ENCODE data around the gene LEP. TPM values are rescaled to one million over a fixed set of nuclear protein-coding genes. Genes with fewer than 3 reads are reported as not detected.

LEP gene
- total RNA-seq, 3 donors from 2014 or later (not counting 1 experiment from before 2014, with no cell fraction given): not detected

DNA sequence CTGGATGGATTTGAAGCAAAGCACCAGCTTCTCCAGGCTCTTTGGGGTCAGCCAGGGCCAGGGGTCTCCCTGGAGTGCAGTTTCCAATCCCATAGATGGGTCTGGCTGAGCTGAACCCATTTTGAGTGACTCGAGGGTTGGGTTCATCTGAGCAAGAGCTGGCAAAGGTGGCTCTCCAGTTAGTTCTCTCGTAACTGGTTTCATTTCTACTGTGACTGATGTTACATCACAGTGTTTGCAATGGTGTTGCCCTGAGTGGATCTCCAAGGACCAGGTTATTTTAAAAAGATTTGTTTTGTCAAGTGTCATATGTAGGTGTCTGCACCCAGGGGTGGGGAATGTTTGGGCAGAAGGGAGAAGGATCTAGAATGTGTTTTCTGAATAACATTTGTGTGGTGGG, 14.2 kb downstream of the LEP start:
- peaks cover 0 to 6% of the 10 kb centered on the region in 2 donors for H3K27me3 Mint-ChIP-seq (ENCODE audit: low read depth in 2 of 2)
- no peaks in the 10 kb centered on the region for H3K9me3 ChIP-seq (ENCODE audit: control insufficient read depth, insufficient read depth, low read length)
- no peaks in the 10 kb centered on the region for H3K9me3 Mint-ChIP-seq
- no peaks in the 10 kb centered on the region for H3K4me1 ChIP-seq (ENCODE audit: control insufficient read depth, insufficient read depth, low read length)
- DNase-seq (no peak), ATAC-seq (no peak)
- H3K27ac Mint-ChIP-seq: no peak overlapping the region
- no peaks in the 10 kb centered on the region for H3K36me3 Mint-ChIP-seq
- WGBS (ENCODE audit: insufficient coverage): 70% methylated on average over 2 of the region's 2 CpGs
- no peaks in the 10 kb centered on the region for H3K27me3 ChIP-seq (ENCODE audit: control insufficient read depth, insufficient read depth, low read length)
- no peak overlapping the region for H3K4me3 Mint-ChIP-seq
- H3K27ac ChIP-seq (ENCODE audit: low read length): no peak overlapping the region
- TF ChIP-seq, protein P1, sequence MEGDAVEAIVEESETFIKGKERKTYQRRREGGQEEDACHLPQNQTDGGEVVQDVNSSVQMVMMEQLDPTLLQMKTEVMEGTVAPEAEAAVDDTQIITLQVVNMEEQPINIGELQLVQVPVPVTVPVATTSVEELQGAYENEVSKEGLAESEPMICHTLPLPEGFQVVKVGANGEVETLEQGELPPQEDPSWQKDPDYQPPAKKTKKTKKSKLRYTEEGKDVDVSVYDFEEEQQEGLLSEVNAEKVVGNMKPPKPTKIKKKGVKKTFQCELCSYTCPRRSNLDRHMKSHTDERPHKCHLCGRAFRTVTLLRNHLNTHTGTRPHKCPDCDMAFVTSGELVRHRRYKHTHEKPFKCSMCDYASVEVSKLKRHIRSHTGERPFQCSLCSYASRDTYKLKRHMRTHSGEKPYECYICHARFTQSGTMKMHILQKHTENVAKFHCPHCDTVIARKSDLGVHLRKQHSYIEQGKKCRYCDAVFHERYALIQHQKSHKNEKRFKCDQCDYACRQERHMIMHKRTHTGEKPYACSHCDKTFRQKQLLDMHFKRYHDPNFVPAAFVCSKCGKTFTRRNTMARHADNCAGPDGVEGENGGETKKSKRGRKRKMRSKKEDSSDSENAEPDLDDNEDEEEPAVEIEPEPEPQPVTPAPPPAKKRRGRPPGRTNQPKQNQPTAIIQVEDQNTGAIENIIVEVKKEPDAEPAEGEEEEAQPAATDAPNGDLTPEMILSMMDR (IDR thresholded peaks at IDR 0.05): no peak
- H3K36me3 ChIP-seq (ENCODE audit: control insufficient read depth, insufficient read depth, low read length): no peaks in the 10 kb centered on the region
- H3K4me1 Mint-ChIP-seq: peaks cover 6 to 11% of the 10 kb centered on the region in 2 donors
- no peak overlapping the region for H3K4me3 ChIP-seq (ENCODE audit: low read length)
- intact Hi-C loops (cut with micrococcal nuclease): no loop called here

DNA sequence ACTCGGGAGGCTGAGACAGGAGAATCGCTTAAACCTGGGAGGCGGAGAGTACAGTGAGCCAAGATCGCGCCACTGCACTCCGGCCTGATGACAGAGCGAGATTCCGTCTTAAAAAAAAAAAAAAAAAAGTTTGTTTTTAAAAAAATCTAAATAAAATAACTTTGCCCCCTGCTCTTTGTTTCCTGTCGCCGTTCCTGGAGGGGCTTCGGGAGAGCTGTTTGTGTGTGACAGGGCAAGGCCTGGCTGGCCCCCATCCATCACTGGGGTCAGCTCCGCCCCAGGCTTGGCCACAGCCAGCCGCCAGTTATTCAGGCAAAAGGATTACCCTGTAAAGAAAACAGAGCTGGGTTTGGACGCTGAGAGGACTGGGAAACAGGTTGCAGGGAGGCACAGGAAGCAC, 16.4 kb downstream of the LEP start:
- H3K4me3 ChIP-seq (ENCODE audit: low read length): no peak overlapping the region
- peaks cover 0 to 2% of the 10 kb centered on the region in 2 donors for H3K27me3 Mint-ChIP-seq (ENCODE audit: low read depth in 2 of 2)
- H3K9me3 ChIP-seq (ENCODE audit: control insufficient read depth, insufficient read depth, low read length): no peaks in the 10 kb centered on the region
- DNase-seq (no peak), ATAC-seq (no peak)
- no peaks in the 10 kb centered on the region for H3K27me3 ChIP-seq (ENCODE audit: control insufficient read depth, insufficient read depth, low read length)
- H3K4me1 Mint-ChIP-seq: peaks cover 6 to 11% of the 10 kb centered on the region in 2 donors
- H3K27ac Mint-ChIP-seq: no peak overlapping the region
- WGBS (ENCODE audit: insufficient coverage): 95% methylated on average over 12 of the region's 14 CpGs
- H3K36me3 Mint-ChIP-seq: no peaks in the 10 kb centered on the region
- H3K4me1 ChIP-seq (ENCODE audit: control insufficient read depth, insufficient read depth, low read length): no peaks in the 10 kb centered on the region
- no peaks in the 10 kb centered on the region for H3K36me3 ChIP-seq (ENCODE audit: control insufficient read depth, insufficient read depth, low read length)
- H3K9me3 Mint-ChIP-seq: no peaks in the 10 kb centered on the region
- no peak overlapping the region for H3K4me3 Mint-ChIP-seq
- TF ChIP-seq, protein P1 (IDR thresholded peaks at IDR 0.05): no peak
- intact Hi-C loops (cut with micrococcal nuclease): no loop called here
- no peak overlapping the region for H3K27ac ChIP-seq (ENCODE audit: low read length)

DNA sequence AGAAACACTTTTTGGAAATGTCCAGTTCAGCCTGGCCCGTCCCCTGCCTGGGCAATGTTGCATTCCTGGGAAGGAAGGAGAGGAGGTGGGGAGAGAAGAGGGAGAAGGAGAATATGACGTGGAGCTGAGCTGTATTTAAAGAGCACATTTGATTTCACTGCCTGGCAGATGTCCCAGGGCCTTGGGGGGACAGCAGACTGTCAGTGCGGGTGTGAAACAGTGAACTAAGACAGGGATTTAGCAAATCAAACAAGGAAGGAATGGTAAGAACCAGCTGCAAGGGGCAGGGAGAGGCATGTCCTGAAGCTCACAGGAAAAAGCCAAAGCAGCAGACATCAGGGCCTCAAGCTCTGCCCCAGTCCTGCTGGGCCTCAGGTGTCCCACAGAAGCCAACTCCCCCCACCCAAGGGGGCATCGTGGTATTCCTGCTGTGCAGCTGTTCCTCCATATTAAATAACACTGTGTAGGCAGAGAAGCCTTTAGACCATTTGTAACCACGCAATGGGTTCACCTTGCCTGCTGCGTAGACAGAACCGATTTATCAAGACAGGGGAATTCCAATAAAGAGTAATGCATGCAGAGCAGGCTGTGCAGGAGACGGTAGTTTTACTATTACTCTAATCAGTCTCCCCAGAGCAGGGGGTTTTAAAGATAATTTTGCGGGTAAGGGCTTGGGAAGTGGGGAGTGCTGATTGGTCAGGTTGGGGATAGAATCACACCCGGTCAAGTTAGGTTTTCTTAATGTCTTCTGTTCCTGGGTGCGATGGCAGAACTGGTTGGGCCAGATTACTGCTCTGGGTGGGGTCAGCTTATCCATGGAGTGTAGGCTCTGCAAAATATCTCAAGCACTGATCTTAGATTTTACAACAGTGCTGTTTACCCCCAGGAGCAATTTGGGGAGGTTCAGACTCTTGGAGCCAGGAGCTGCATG, 18.3 kb downstream of the LEP start:
- H3K9me3 Mint-ChIP-seq: no peaks in the 10 kb centered on the region
- intact Hi-C loops (cut with micrococcal nuclease): no loop called here
- Histone ChIP-seq H3K9me3 (ENCODE audit: control insufficient read depth, insufficient read depth, low read length) (no peaks in the 10 kb centered on the region), H3K27me3 (ENCODE audit: control insufficient read depth, insufficient read depth, low read length) (no peaks in the 10 kb centered on the region), H3K36me3 (ENCODE audit: control insufficient read depth, insufficient read depth, low read length) (no peaks in the 10 kb centered on the region), H3K4me1 (ENCODE audit: control insufficient read depth, insufficient read depth, low read length) (no peaks in the 10 kb centered on the region), H3K27ac (ENCODE audit: low read length) (no peak overlapping the region), H3K4me3 (ENCODE audit: low read length) (no peak overlapping the region)
- H3K4me3 Mint-ChIP-seq: no peak overlapping the region
- H3K4me1 Mint-ChIP-seq: peaks cover 0 to 6% of the 10 kb centered on the region in 2 donors
- no peaks in the 10 kb centered on the region for H3K36me3 Mint-ChIP-seq
- TF ChIP-seq, protein P1 (IDR thresholded peaks at IDR 0.05): no peak
- peaks cover 0 to 2% of the 10 kb centered on the region in 2 donors for H3K27me3 Mint-ChIP-seq (ENCODE audit: low read depth in 2 of 2)
- H3K27ac Mint-ChIP-seq: no peak overlapping the region
- DNase-seq (no peak), ATAC-seq (no peak)
- 86% methylated on average over 11 of the region's 11 CpGs for WGBS (ENCODE audit: insufficient coverage)
